Spleen (tissue), 7 donors: ENCODE measurements around the gene C10orf71.

ENCODE experiments used
- CTCF ChIP-seq, 11 experiments: fragments of 200-600 bp in 7 of 11; fragments of 450-650 bp in 4 of 11; sonication (generic) in 4 of 11; IDR thresholded peaks in 8 of 11; conservative IDR thresholded peaks in 3 of 11; 1 replicate in 7 of 11; 2 replicates in 4 of 11; pipeline versions ENCODE4 v1.4.0 to v1.8.0; 2016 to 2021; ENCODE audit warnings: antibody characterized with exemption in 11 of 11, inconsistent platforms in 4 of 11, mild to moderate bottlenecking in 1 of 11
- POLR2A ChIP-seq, 3 donors: fragments of 450-650 bp; IDR thresholded peaks; one replicate each; pipeline ENCODE4 v1.5.1; 2017; ENCODE audit warnings: antibody characterized with exemption in 3 of 3, mild to moderate bottlenecking in 1 of 3
- POLR2AphosphoS5 ChIP-seq, 3 donors: sonication (generic); formaldehyde crosslinking; IDR thresholded peaks; one replicate each; pipeline ENCODE4 v1.5.1; 2017; ENCODE audit warnings: antibody characterized with exemption in 3 of 3
- donor health status: DM: no; HTN: no; CAD: no; lungs with moderate emphysema.
- donor health status: DM: no; HTN: no; CAD: no.
- donor health status: DM: no; HTN: no; CAD: no.

- TF ChIP-seq CTCF (IDR thresholded peaks at IDR 0.05 in 8 of 11, conservative IDR thresholded peaks at IDR 0.05 in 3 of 11) (no peak), POLR2A (IDR thresholded peaks at IDR 0.05) (no peak), POLR2AphosphoS5 (IDR thresholded peaks at IDR 0.05) (no peak)
These were observed 5.2 kb downstream of the C10orf71 start for GRCh38 chr10:49304137-49304536.
